ENCODE measurements around the gene A3GALT2. TPM values are rescaled to one million over a fixed set of nuclear protein-coding genes. Genes with fewer than 3 reads are reported as not detected.

The A3GALT2 gene
- total RNA-seq, 1 experiment from 2014 or later, result not detected

Small RNAs within 50 kb of the gene (microRNA-seq; reads per million reads assigned to microRNA genes)
- gene MIR3605 (ENCODE audit: borderline number of aligned reads, borderline replicate concordance), result 13.5 reads per million, percentile 24 among the genes with 10 or more reads in this experiment

Other genes with a start within 250 kb of the A3GALT2 start
- gene AZIN2, start 239.9 kb downstream of the A3GALT2 start, total RNA-seq (2021), result 7.3 and 11.6 TPM in 2 replicates
- 9.9 and 14.3 TPM in 2 replicates for gene TRIM62, start 139.1 kb downstream of the A3GALT2 start, total RNA-seq (2021)
- gene ZNF362, start 64.6 kb downstream of the A3GALT2 start, total RNA-seq (2021), result 32.3 and 33.1 TPM in 2 replicates
- gene PHC2, start 110.0 kb upstream of the A3GALT2 start, total RNA-seq (2021), result 45.4 and 48.1 TPM in 2 replicates
- 6.0 and 6.4 TPM in 2 replicates for gene ZSCAN20, start 151.5 kb upstream of the A3GALT2 start, total RNA-seq (2021)

Measured in PC-9 (cell line).